ENCODE results near the gene PKIG. TPM values are rescaled to one million over a fixed set of nuclear protein-coding genes. Genes with fewer than 3 reads are reported as not detected.

Gene PKIG
- total RNA-seq, 4 donors from 2014 or later, result 305 to 398 (median 357) TPM

- WGBS, result 25% methylated on average over 25 of the region's 25 CpGs
- peak overlapping the region; percentile 29 to 53 (median 43) for H3K4me3 ChIP-seq
- TF ChIP-seq POLR2AphosphoS5 (IDR thresholded peaks at IDR 0.05), result peak; percentile 79 to 86
- peak; percentile 98 to 100 (median 99) for TF ChIP-seq CTCF (IDR thresholded peaks at IDR 0.05)
- TF ChIP-seq POLR2A (IDR thresholded peaks at IDR 0.05; ENCODE audit: low read depth), result no peak
- no peak for TF ChIP-seq EP300 (IDR thresholded peaks at IDR 0.05)
These were observed 27.3 kb downstream of the PKIG start for GRCh38 chr20:44609516-44610312.

GRCh38 chr20:44610313-44610962 lies 28.1 kb downstream of the PKIG start:
- Histone ChIP-seq H3K27ac (replicated peaks in 1 of 4) (peak overlapping the region; percentile 84 to 92 (median 88)), H3K4me1 (peaks cover 47 to 64% (median 60%) of the 10 kb centered on the region in 4 donors), H3K36me3 (peaks cover 0 to 30% (median 19%) of the 10 kb centered on the region in 4 donors), H3K4me3 (peak overlapping the region in 2 of 4 donors; percentile 42 to 53), H3K9me3 (no peaks in the 10 kb centered on the region), H3K27me3 (no peaks in the 10 kb centered on the region)
- intact Hi-C loops (cut with DNase I), result loop anchor here (2.0 to 10.0 kb wide), 4 partner anchors 80 to 226 kb away; partner anchors contain the start of gene TTPAL
- WGBS, result 3% methylated on average over 1 of the region's 1 CpG
- TF ChIP-seq EP300 (IDR thresholded peaks at IDR 0.05) (no peak), CTCF (IDR thresholded peaks at IDR 0.05) (no peak), POLR2A (IDR thresholded peaks at IDR 0.05; ENCODE audit: low read depth) (no peak)
- DNase-seq (ENCODE audit: extremely low spot score), result no peak

More at GRCh38 chr20:44609516-44610312, 27.3 kb downstream of the PKIG start:
- peak; percentile 96 for DNase-seq (ENCODE audit: extremely low spot score)
- peak overlapping the region; percentile 84 to 92 (median 88) for H3K27ac ChIP-seq (replicated peaks in 1 of 4)
- intact Hi-C loops (cut with DNase I), result loop anchor here (2.0 to 10.0 kb wide), 5 partner anchors 79 to 395 kb away; partner anchors contain the start of genes OSER1 and TTPAL
- no peaks in the 10 kb centered on the region for H3K9me3 ChIP-seq
- H3K36me3 ChIP-seq, result peaks cover 0 to 22% (median 12%) of the 10 kb centered on the region in 4 donors
- H3K4me1 ChIP-seq, result peaks cover 40 to 61% (median 56%) of the 10 kb centered on the region in 4 donors
- no peaks in the 10 kb centered on the region for H3K27me3 ChIP-seq

DNA sequence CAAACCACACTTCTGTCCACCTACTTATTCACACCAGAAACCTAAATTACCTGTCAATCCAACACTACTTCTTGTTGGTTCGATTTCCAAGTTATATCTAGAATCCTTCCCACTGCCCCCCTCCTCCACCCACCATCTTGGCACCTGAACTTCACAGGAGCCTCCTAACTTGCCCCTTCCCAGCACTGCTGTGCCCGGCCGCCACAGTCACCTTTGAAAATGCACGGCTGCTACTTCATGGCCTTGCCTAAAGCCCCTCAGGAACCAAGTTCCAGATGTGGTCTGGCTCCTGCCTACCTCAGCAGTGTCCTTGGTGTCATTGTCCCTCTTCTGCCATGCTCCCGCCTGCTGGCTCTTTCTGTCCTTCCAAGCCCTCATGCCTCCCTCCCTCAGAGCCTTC lies 31.2 kb downstream of the PKIG start:
- Histone ChIP-seq H3K4me1 (peaks cover 68 to 79% (median 77%) of the 10 kb centered on the region in 4 donors), H3K4me3 (no peak overlapping the region), H3K36me3 (peaks cover 0 to 56% (median 48%) of the 10 kb centered on the region in 4 donors), H3K9me3 (no peaks in the 10 kb centered on the region), H3K27ac (replicated peaks in 1 of 4) (peak overlapping the region; percentile 76 to 80 (median 78)), H3K27me3 (no peaks in the 10 kb centered on the region)
- intact Hi-C loops (cut with DNase I), result loop anchor here (10.0 kb wide), 2 partner anchors 121 to 229 kb away; no protein-coding TSS in a partner anchor
- 91% methylated on average over 5 of the region's 5 CpGs for whole genome bisulfite sequencing
- no peak for DNase-seq (ENCODE audit: extremely low spot score)
- no peak for TF ChIP-seq POLR2AphosphoS5 (IDR thresholded peaks at IDR 0.05)
- TF ChIP-seq POLR2A (IDR thresholded peaks at IDR 0.05; ENCODE audit: low read depth), result no peak
- no peak for TF ChIP-seq EP300 (IDR thresholded peaks at IDR 0.05)
- no peak for TF ChIP-seq CTCF (IDR thresholded peaks at IDR 0.05)

DNA sequence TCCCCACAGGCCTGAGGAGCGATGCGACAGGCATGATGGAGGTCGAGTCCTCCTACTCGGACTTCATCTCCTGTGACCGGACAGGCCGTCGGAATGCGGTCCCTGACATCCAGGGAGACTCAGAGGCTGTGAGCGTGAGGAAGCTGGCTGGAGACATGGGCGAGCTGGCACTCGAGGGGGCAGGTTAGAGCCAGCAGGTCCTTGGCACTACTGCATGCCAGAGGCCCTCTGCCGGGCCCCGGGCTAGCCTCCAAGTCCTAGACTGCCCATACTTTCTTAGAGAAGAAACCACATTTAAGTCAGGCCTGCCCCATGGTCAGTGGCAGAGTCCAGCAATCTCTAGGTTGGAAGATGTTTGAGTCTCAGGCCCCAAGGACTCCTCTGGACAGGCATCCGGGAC lies 32.1 kb downstream of the PKIG start:
- intact Hi-C loops (cut with DNase I), result loop anchor here (10.0 kb wide), 2 partner anchors 120 to 230 kb away; no protein-coding TSS in a partner anchor
- no peaks in the 10 kb centered on the region for H3K27me3 ChIP-seq
- no peak for DNase-seq (ENCODE audit: extremely low spot score)
- H3K27ac ChIP-seq (replicated peaks in 1 of 4), result peak overlapping the region; percentile 76 to 80 (median 78)
- 67% methylated on average over 11 of the region's 14 CpGs for WGBS
- no peak overlapping the region for H3K4me3 ChIP-seq
- TF ChIP-seq EP300 (IDR thresholded peaks at IDR 0.05) (no peak), POLR2AphosphoS5 (IDR thresholded peaks at IDR 0.05) (no peak), CTCF (IDR thresholded peaks at IDR 0.05) (no peak), POLR2A (IDR thresholded peaks at IDR 0.05; ENCODE audit: low read depth) (no peak)
- H3K36me3 ChIP-seq, result peaks cover 5 to 66% (median 58%) of the 10 kb centered on the region in 4 donors
- H3K9me3 ChIP-seq, result no peaks in the 10 kb centered on the region
- peaks cover 61 to 70% (median 68%) of the 10 kb centered on the region in 4 donors for H3K4me1 ChIP-seq

Data from esophagus muscularis mucosa (tissue), 4 donors.